T1000 (cell line): ENCODE measurements around the gene CLDN15.
A peak's percentile ranks its signal among the peaks of the same experiment; 100 is the strongest.
"Not testable (repeated sequence)": the region's sequence is repeated elsewhere in the genome, so short reads cannot be mapped to it uniquely, and the experiment has no call there.

Experiments
- DNase-seq: peaks from one replicate; lab custom pipeline; 2025; ENCODE audit warnings: mixed read lengths; lab: John Stamatoyannopoulos, UW

CLDN15 gene

GRCh38 chr7:101237206-101238067 lies at the start of gene CLDN15:
CLDN15 (minus strand) TSS chr7:101237802; CDS start chr7:101237581, 221 bp downstream.
- peak; percentile 75 for DNase-seq

GRCh38 chr7:101287032-101287431 lies 49.4 kb upstream of the CLDN15 start:
- no peak for DNase-seq

- not testable (repeated sequence) for DNase-seq
These were observed 48.3 kb upstream of the CLDN15 start for GRCh38 chr7:101285880-101286279.

GRCh38 chr7:101285171-101285570 lies 47.6 kb upstream of the CLDN15 start:
- DNase-seq: no peak

GRCh38 chr7:101280912-101281311 lies 43.3 kb upstream of the CLDN15 start:
- DNase-seq: not testable (repeated sequence)

- no peak for DNase-seq
These were observed 41.1 kb upstream of the CLDN15 start for GRCh38 chr7:101278461-101279292.

GRCh38 chr7:101277155-101277554 lies 39.6 kb upstream of the CLDN15 start:
- no peak for DNase-seq

- DNase-seq: no peak
These were observed 35.6 kb upstream of the CLDN15 start for GRCh38 chr7:101273206-101273605.

GRCh38 chr7:101271021-101271420 lies 33.4 kb upstream of the CLDN15 start:
- DNase-seq: no peak

GRCh38 chr7:101269664-101270063 lies 32.1 kb upstream of the CLDN15 start:
- DNase-seq: no peak

- DNase-seq: no peak
These were observed 28.3 kb upstream of the CLDN15 start for GRCh38 chr7:101265622-101266516.

GRCh38 chr7:101264102-101264706 lies 26.6 kb upstream of the CLDN15 start:
- not testable (repeated sequence) for DNase-seq

GRCh38 chr7:101258243-101258731 lies 20.7 kb upstream of the CLDN15 start:
- DNase-seq: no peak

GRCh38 chr7:101255796-101256195 lies 18.2 kb upstream of the CLDN15 start:
- DNase-seq: no peak

GRCh38 chr7:101253199-101253598 lies 15.6 kb upstream of the CLDN15 start:
- not testable (repeated sequence) for DNase-seq

GRCh38 chr7:101251871-101252659 lies 14.5 kb upstream of the CLDN15 start:
- peak; percentile 90 for DNase-seq

- no peak for DNase-seq
These were observed 12.7 kb upstream of the CLDN15 start for GRCh38 chr7:101250324-101250723.

GRCh38 chr7:101248276-101248675 lies 10.7 kb upstream of the CLDN15 start:
- no peak for DNase-seq

- DNase-seq: no peak
These were observed 7.6 kb upstream of the CLDN15 start for GRCh38 chr7:101245147-101245668.
